Renal cortex interstitium (tissue), 15 donors: ENCODE measurements around the gene TPRX1. TPM values are rescaled to one million over a fixed set of nuclear protein-coding genes. Genes with fewer than 3 reads are reported as not detected.
"Not testable (repeated sequence)": the region's sequence is repeated elsewhere in the genome, so short reads cannot be mapped to it uniquely, and the experiment has no call there.

ENCODE experiments used
- DNase-seq, 11 donors: peaks; one replicate each; pipeline ENCODE4 v3.0.0-alpha.2; 2013; ENCODE audit warnings: low read depth in 9 of 11, low spot score in 4 of 11; ENCODE audit errors: extremely low read depth in 1 of 11
- long read RNA-seq, 16 experiments: transcript quantifications; one replicate each; lab custom pipeline, GENCODE V29; 2026
- polyA plus RNA-seq, 3 donors: library from polyadenylated mRNA; unstranded; fragments of 120-200 nt; gene quantifications; one replicate each; pipeline ENCODE4 v1.2.1, GENCODE V29; 2013; ENCODE audit not compliant: insufficient read length in 3 of 3

The TPRX1 gene, protein sequence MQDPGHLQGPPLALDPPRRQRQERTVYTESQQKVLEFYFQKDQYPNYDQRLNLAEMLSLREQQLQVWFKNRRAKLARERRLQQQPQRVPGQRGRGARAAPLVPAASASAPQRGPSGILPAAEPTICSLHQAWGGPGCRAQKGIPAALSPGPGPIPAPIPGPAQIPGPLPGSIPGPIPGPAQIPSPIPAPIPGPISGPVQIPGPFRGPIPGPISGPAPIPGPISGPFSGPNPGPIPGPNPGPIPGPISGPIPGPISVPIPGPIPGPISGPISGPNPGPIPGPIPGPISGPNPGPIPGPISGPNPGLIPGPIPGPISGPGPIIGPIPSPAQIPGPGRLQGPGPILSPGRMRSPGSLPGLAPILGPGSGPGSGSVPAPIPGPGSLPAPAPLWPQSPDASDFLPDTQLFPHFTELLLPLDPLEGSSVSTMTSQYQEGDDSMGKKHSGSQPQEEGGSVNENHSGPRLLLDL
- polyA plus RNA-seq, result not detected
- long read RNA-seq, donor 1, result 0 reads
- long read RNA-seq, donor 2, result 0 reads
- long read RNA-seq, donor 3, result 0 reads
- long read RNA-seq, donor 4, result 0 reads
- long read RNA-seq, donor 5, result 0 reads
- long read RNA-seq, donor 6, result 0 reads
- long read RNA-seq, donor 7, result 0 reads
- long read RNA-seq, donor 8, result 0 reads
- long read RNA-seq, donor 9, result 0 reads
- long read RNA-seq, donor 10, result 0 reads
- long read RNA-seq, donor 11, result 0 reads
- long read RNA-seq, donor 12, result 0 reads
- long read RNA-seq, donor 13, result 0 reads
- long read RNA-seq, donor 14, result 0 reads
- long read RNA-seq, donor 15, result 0 reads
- long read RNA-seq, donor 16, result 0 reads

GRCh38 chr19:47804451-47804850, at the start of gene TPRX1:
Gene TPRX1, minus strand, starts transcription at chr19:47804551. Its CDS starts 12 bp downstream, at chr19:47804539.
- DNase-seq, result not testable (repeated sequence)

GRCh38 chr19:47853003-47853402, 48.7 kb upstream of the TPRX1 start:
- no peak for DNase-seq

GRCh38 chr19:47848823-47849473, 44.6 kb upstream of the TPRX1 start:
- DNase-seq, result no peak

- no peak for DNase-seq
These were observed 44.1 kb upstream of the TPRX1 start for GRCh38 chr19:47848425-47848822.

DNA sequence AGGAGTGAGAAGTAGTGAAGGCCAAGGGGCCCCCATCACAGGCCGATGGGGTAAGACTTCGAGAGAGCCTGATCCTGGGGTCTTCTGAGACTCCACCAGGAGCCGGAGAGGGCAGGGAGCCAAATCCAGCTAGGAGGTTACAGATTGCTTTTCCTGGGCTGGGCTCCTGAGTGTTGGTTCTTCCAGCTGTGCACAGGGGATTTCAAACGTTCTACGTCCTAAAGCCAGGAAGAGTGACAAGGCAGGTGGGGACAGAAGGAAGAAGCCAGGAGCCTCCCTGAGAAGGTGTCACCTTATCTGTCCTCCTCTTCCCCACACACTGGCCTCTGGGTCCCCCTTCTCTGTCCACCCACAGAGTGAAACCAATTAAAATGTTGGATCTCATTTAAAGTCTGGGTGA, 38.6 kb upstream of the TPRX1 start:
- no peak for DNase-seq

GRCh38 chr19:47839913-47840312, 35.6 kb upstream of the TPRX1 start:
- DNase-seq, result peak in 7 of 11 donors; percentile 31 to 57 (median 42)

DNA sequence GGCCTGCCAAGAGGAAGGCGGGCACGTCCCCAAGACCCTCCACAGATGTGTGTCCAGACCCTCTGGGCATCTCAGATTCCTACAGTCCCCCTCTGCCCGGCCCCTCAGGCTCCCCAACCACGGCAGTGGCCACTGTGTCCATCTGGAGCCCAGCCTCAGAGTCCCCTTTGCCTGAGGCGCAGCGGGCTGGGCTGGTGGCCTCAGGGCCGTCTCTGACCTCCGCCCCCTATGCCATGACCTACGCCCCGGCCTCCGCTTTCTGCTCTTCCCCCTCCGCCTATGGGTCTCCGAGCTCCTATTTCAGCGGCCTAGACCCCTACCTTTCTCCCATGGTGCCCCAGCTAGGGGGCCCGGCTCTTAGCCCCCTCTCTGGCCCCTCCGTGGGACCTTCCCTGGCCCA, 35.1 kb upstream of the TPRX1 start:
- DNase-seq, result no peak

DNA sequence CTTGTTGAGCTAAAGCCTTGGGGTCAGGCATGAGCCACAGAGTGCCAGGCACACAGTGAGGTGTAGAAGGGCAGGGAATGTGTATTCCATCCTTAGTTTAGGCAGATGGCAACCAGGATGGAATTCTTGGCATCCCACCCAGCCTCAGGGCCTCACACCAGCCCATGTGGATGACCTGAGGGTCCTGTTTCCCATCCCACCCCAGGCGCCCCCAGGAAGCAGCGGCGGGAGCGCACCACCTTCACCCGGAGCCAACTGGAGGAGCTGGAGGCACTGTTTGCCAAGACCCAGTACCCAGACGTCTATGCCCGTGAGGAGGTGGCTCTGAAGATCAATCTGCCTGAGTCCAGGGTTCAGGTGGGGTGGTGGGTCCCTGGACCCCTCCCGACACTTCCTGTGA, 31.7 kb upstream of the TPRX1 start:
- DNase-seq, result no peak

GRCh38 chr19:47832723-47833122, 28.4 kb upstream of the TPRX1 start:
- no peak for DNase-seq

GRCh38 chr19:47826800-47827199, 22.4 kb upstream of the TPRX1 start:
- DNase-seq, result no peak

DNA sequence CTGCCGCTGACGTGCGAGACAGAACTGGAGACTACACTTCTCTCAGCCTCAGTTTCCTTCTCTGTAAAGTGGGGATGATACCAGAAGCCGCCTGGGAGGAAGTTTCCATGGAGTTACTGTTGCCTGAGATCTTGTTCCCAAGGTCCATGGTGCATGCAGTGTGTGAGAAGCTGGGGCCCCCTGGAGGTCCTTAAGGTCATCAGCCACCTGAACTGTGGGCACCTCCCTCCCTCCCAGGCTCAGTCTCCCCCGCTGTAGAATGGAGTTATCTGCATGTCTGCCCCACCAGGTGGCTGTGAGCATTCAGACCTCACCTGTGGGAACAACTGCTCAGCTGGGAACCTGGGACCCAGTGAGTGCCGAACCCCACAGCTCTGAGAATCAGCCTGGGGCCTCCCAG, 20.0 kb upstream of the TPRX1 start:
- no peak for DNase-seq

GRCh38 chr19:47821460-47822020, 17.2 kb upstream of the TPRX1 start, which contains the start of gene CRX:
Gene CRX, plus strand, starts transcription at chr19:47821937. Its CDS starts 12,507 bp downstream, at chr19:47834444.
- DNase-seq, result no peak

- DNase-seq, result no peak
These were observed 16.1 kb upstream of the TPRX1 start for GRCh38 chr19:47820410-47820809.

DNA sequence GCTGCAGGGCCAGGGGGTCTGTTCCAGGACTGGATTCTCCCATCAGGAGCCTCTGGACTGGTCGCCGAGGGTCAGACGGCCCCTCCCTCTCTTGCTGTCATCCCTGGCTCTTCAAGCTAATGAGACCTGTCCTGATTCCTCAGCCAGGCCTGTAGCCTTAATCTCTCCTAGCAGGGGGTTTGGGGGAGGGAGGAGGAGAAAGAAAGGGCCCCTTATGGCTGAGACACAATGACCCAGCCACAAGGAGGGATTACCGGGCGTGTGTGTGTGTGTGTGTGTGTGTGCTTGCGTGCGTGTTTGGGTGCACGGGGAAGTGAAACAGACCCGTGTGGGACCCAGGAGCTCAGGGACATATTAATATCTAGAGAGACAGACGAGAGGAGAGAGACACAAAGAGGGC, 15.5 kb upstream of the TPRX1 start:
- no peak for DNase-seq

DNA sequence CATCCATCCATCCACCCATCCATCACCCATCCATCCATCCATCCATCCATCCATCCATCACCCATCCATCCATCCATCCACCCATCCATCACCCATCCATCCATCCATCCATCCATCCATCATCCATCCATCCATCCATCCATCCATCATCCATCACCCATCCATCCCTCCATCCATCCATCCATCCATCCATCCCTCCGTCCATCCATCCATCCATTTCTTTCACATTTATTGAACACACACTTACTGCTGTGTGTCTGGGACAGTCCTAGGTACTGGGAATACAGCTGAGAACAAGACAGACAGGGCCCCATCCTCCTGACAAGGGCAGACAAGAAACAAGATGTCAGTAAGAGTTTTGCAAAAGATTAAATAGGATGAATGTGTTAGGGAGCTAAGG, 13.9 kb upstream of the TPRX1 start:
- not testable (repeated sequence) for DNase-seq

DNA sequence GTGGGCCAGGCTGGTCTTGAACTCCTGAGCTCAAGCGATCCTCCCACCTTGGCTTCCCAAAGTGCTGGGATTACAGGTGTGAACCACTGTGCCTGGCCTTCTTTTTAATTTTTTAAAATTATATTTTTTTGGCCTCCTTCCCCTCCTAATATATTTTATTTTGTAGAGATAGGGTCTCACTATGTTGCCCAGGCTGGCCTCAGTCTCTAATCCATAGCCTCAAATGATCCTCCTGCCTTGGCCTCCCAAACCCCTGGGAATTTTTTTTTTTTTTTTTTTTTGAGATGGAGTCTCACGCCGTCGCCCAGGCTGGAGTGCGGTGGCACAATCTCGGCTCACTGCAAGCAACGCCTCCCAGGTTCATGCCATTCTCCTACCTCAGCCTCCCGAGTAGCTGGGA, 11.9 kb upstream of the TPRX1 start:
- DNase-seq, result not testable (repeated sequence)

DNA sequence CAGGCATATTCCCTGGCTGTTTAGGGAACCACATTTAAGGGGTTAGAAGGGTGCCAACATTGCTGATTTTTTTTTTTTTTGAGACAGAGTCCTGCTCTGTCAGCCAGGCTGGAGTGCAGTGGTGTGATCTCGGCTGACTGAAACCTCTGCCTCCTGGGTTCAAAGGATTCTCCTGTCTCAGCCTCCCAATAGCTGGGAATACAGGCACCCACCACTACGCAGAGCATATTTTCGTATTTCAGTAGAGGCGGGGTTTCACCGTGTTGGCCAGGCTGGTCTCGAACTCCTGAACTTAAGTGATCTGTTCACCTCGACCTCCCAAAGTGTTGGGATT, 9.6 kb upstream of the TPRX1 start:
- DNase-seq, result no peak

DNA sequence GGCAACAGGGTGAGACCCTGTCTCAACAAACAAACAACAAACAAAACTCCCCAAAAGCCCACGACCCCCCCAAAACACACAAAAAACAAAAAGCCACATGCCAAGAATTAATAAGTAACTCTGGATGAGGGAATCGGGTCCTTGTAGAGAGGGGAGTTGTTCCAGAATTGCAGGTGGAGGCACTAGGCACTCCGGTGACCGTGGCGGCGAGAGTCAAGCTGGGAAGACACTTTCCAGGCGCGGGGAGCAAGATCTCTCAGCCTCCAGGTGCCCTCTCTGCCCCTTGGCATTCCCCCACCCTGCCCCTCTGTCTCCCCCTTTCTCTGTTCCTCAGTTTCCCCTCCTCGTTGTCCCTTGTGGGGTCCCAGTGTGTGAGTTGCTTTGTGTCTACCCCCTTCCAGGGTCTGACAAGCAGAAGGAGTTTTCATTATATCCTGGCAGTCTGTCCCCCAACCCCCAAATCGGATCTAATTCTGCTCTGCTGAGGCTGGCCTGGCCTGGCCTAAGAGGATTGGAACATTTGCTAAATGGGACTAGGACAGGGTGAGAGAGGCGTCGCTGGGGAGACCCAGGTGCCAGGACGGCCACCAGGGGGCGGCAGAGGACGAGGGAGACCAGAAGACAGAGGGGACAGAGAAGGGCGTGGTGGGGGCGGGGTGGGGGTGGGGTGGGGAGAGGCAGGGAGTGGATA, 9.1 kb upstream of the TPRX1 start:
- DNase-seq, result peak in 10 of 11 donors; percentile 15 to 66 (median 40)

DNA sequence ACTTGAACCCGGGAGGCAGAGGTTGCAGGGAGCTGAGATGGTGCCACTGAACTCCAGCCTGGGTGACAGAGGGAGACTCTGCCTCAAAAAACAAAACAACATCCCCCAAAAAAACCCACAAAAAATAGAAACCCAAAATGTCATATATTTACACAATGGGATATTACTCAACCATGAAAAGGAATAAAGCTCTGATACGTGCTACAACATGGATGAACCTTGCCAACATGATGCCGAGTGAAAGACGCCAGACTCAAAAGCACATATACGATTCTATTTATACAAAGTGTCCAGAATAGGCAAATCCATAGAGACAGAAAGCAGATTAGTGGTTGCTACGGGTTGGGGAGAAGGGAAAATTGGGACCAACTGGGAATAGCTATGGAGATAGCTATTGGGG, 2.1 kb upstream of the TPRX1 start:
- no peak for DNase-seq
